Colonic mucosa (tissue), 4 donors: Measurements from ENCODE around the gene STOML1. TPM values are rescaled to one million over a fixed set of nuclear protein-coding genes. Genes with fewer than 3 reads are reported as not detected.

Source experiments
- DNase-seq: peaks from one replicate; pipeline ENCODE4 v3.0.0-alpha.2; 2020
- H3K27ac ChIP-seq: fragments of 200-600 bp; one replicate; pipeline ENCODE4 v1.8.0; 2021
- H3K27me3 ChIP-seq: fragments of 200-600 bp; one replicate; pipeline ENCODE4 v1.8.0; 2021
- H3K36me3 ChIP-seq: fragments of 200-600 bp; one replicate; pipeline ENCODE4 v1.8.0; 2021
- H3K4me1 ChIP-seq: fragments of 200-600 bp; one replicate; pipeline ENCODE4 v1.8.0; 2021; ENCODE audit warnings: mild to moderate bottlenecking
- H3K4me3 ChIP-seq: fragments of 200-600 bp; one replicate; pipeline ENCODE4 v1.8.0; 2021
- H3K9ac ChIP-seq, 2 donors: one replicate each; pipeline ENCODE4 v1.7.0; 2013; ENCODE audit warnings: control low read depth in 2 of 2, low read depth in 2 of 2, low read length in 2 of 2
- H3K9me3 ChIP-seq: fragments of 200-600 bp; one replicate; pipeline ENCODE4 v1.8.0; 2021
- intact Hi-C: fragments of 100-400 bp; cut with DNase I; formaldehyde crosslinking; loops from one replicate; pipeline ENCODE4 v1.14.1; 2022
- total RNA-seq, 2 donors: library from RNA; stranded (reverse); fragmentation: NEBNext Ultra II Directional in 1 of 2; extraction: Animal tissue kit (Norgen Biotek cat#: 25700) in 1 of 2; gene quantifications; one replicate each; pipeline ENCODE4 v1.2.1, GENCODE V29; 2021
- TF ChIP-seq, protein P1 (sequence below): fragments of 200-600 bp; IDR thresholded peaks from one replicate; pipeline ENCODE4 v1.8.0; 2022; ENCODE audit warnings: antibody characterized with exemption, mild to moderate bottlenecking
- donor health status: healthy.
- donor health status: DM: no; HTN: no; CAD: no.
- donor health status: DM: no; HTN: no; CAD: no.

STOML1 gene
- total RNA-seq, 2 donors from 2014 or later = 9.1 to 14.3 TPM

DNA sequence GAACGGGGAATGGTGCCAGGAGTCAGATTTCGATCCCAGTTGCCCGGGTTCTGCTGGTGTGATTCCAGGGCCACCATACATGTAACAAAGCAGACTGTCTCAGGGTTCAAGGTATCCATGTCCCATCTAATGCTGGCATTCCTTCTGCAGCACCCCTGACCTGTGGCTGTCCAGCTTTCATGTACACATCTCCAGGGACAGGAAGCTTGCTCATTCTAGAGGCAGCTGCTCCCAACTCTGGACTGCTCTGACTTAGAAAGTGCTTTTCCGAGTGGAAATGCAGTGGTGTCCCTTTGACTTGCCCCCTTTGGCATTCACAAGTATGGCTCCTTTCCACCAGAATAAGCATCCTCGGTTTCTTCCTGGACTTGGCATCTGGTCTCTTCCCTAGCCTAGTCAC, 33.3 kb upstream of the STOML1 start:
- Histone ChIP-seq H3K36me3 (peaks cover 8% of the 10 kb centered on the region), H3K27me3 (no peaks in the 10 kb centered on the region), H3K4me1 (no peaks in the 10 kb centered on the region), H3K9me3 (no peaks in the 10 kb centered on the region), H3K4me3 (no peak overlapping the region), H3K9ac (no peak overlapping the region), H3K27ac (no peak overlapping the region)
- intact Hi-C loops = no loop called here
- no peak for DNase-seq
- TF ChIP-seq, protein P1, sequence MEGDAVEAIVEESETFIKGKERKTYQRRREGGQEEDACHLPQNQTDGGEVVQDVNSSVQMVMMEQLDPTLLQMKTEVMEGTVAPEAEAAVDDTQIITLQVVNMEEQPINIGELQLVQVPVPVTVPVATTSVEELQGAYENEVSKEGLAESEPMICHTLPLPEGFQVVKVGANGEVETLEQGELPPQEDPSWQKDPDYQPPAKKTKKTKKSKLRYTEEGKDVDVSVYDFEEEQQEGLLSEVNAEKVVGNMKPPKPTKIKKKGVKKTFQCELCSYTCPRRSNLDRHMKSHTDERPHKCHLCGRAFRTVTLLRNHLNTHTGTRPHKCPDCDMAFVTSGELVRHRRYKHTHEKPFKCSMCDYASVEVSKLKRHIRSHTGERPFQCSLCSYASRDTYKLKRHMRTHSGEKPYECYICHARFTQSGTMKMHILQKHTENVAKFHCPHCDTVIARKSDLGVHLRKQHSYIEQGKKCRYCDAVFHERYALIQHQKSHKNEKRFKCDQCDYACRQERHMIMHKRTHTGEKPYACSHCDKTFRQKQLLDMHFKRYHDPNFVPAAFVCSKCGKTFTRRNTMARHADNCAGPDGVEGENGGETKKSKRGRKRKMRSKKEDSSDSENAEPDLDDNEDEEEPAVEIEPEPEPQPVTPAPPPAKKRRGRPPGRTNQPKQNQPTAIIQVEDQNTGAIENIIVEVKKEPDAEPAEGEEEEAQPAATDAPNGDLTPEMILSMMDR = no peak

DNA sequence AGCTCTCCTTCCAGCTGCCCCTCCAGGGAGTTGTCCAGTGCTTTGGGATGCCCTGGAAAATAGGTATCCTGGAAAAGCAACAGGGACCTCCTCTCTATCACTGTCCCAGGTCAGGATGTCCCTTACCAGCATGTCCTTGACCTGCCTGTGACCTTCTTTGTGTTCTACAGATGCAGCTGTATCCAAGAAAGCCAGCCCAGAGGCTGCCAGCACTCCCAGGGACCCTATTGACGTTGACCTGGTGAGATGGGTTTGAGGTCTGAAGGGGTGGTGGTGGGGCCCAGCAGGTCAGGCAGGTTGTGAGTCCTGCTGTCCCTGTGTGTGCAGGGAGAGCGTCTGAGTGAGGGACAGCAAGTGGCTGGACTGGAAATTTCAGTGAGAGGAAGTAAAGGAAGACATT, 32.6 kb upstream of the STOML1 start:
- intact Hi-C loops = no loop called here
- H3K4me3 ChIP-seq = no peak overlapping the region
- H3K27ac ChIP-seq = no peak overlapping the region
- H3K27me3 ChIP-seq = no peaks in the 10 kb centered on the region
- DNase-seq = no peak
- H3K4me1 ChIP-seq = no peaks in the 10 kb centered on the region
- H3K9ac ChIP-seq = no peak overlapping the region
- TF ChIP-seq, protein P1 = no peak
- no peaks in the 10 kb centered on the region for H3K9me3 ChIP-seq
- peaks cover 8% of the 10 kb centered on the region for H3K36me3 ChIP-seq

DNA sequence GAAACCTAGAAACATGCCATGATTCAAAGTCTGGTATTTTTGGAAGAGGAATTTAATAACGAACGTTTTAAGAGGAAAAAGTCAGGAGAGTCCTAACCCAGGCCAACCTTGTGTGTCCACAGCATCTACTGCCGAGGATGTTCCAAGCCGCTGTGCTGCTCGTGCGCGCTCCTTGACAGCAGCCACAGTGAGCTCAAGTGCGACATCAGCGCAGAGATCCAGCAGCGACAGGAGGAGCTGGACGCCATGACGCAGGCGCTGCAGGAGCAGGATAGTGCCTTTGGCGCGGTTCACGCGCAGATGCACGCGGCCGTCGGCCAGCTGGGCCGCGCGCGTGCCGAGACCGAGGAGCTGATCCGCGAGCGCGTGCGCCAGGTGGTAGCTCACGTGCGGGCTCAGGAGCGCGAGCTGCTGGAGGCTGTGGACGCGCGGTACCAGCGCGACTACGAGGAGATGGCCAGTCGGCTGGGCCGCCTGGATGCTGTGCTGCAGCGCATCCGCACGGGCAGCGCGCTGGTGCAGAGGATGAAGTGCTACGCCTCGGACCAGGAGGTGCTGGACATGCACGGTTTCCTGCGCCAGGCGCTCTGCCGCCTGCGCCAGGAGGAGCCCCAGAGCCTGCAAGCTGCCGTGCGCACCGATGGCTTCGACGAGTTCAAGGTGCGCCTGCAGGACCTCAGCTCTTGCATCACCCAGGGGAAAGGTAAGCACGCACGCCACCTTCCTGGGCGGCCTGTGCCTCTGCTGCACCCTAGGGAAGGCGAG, 30.8 kb upstream of the STOML1 start:
- intact Hi-C loops = no loop called here

DNA sequence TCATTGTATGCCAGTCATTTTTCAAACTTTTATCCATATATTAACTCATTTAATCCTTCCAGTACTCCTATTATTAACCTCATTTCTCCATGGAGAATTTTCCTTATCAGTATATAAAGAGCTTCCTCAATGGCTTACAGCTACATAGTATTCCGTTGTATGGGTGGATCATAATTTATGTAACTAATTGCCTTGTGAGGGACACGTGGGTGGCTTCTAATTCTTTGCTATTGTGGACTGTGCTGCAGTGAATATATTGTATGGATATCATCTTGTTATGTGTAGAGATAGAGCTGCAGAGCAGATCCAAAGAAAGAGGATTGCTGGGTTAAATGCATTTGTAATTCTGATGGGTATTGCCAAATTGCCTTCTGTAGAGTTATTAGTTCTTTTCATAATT, 27.6 kb upstream of the STOML1 start:
- no peak for DNase-seq
- H3K27ac ChIP-seq = no peak overlapping the region
- no peaks in the 10 kb centered on the region for H3K27me3 ChIP-seq
- no peak overlapping the region for H3K9ac ChIP-seq
- H3K9me3 ChIP-seq = no peaks in the 10 kb centered on the region
- TF ChIP-seq, protein P1 = no peak
- H3K4me1 ChIP-seq = no peaks in the 10 kb centered on the region
- intact Hi-C loops = no loop called here
- no peak overlapping the region for H3K4me3 ChIP-seq
- H3K36me3 ChIP-seq = peaks cover 5% of the 10 kb centered on the region

More for the DNA sequence above, 30.8 kb upstream of the STOML1 start:
- TF ChIP-seq, protein P1 = no peak
- H3K9ac ChIP-seq = no peak overlapping the region
- H3K27ac ChIP-seq = no peak overlapping the region
- H3K27me3 ChIP-seq = no peaks in the 10 kb centered on the region
- H3K9me3 ChIP-seq = no peaks in the 10 kb centered on the region
- no peaks in the 10 kb centered on the region for H3K4me1 ChIP-seq
- no peak for DNase-seq
- H3K36me3 ChIP-seq = peaks cover 8% of the 10 kb centered on the region
- H3K4me3 ChIP-seq = no peak overlapping the region

DNA sequence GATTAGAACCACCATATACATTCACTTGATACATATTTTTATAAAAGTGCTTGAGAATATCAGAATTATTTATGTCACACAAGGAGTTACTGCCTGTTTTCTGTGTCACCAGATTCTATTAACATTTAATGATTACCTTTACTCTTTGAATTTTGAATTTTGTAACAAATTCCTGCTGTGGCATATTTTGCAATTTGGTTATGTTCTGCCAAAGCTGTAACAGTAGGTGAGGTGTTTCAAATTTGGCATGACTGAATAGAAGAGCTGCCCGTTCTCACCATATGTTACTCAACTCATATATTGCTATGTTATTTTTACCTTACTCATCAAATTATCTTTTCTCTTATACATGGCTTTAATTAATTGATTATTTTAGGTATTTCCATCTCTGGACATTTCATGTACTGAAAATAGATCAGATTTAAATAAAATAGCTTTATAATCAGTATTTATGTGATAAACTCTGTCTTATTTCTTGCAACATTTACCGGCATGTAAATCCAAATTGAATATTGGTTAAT, 21.3 kb upstream of the STOML1 start:
- H3K27me3 ChIP-seq = no peaks in the 10 kb centered on the region
- intact Hi-C loops = no loop called here
- DNase-seq = no peak
- no peaks in the 10 kb centered on the region for H3K9me3 ChIP-seq
- H3K4me1 ChIP-seq = peaks cover 7% of the 10 kb centered on the region
- H3K9ac ChIP-seq = no peak overlapping the region
- no peak overlapping the region for H3K27ac ChIP-seq
- TF ChIP-seq, protein P1 = no peak
- no peaks in the 10 kb centered on the region for H3K36me3 ChIP-seq
- no peak overlapping the region for H3K4me3 ChIP-seq
